Loucy (cell line): Measurements from ENCODE around the gene RNU5B-1.

ENCODE experiments used
- EZH2phosphoT487 ChIP-seq: fragments of 200-600 bp; IDR thresholded peaks from 2 replicates; pipeline ENCODE4 v1.6.1; 2018; ENCODE audit warnings: antibody characterized with exemption, mild to moderate bottlenecking, moderate library complexity, borderline replicate concordance
- TF ChIP-seq, protein P1 (sequence below): fragments of 200-600 bp; sonication (generic); conservative IDR thresholded peaks from 2 replicates; pipeline ENCODE4 v1.5.1; 2014; ENCODE audit warnings: mild to moderate bottlenecking, antibody characterized with exemption, low read length

DNA sequence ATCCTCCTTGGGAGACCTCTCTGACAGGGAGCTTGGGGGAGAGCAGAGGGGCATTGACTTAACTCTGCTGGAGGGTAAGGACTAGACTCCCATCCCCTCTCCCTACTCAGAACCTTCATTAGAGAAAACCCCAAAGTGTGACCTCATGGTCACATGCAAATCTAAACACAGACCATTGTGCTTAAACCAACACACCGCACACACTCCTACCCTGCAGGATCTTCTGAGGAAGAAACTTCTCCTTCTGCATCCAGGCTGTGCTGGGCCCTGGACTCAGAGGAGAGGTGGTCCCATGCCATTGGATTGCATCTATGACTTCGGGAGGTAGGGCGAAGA, 17.0 kb upstream of the RNU5B-1 start:
- TF ChIP-seq, protein P1, sequence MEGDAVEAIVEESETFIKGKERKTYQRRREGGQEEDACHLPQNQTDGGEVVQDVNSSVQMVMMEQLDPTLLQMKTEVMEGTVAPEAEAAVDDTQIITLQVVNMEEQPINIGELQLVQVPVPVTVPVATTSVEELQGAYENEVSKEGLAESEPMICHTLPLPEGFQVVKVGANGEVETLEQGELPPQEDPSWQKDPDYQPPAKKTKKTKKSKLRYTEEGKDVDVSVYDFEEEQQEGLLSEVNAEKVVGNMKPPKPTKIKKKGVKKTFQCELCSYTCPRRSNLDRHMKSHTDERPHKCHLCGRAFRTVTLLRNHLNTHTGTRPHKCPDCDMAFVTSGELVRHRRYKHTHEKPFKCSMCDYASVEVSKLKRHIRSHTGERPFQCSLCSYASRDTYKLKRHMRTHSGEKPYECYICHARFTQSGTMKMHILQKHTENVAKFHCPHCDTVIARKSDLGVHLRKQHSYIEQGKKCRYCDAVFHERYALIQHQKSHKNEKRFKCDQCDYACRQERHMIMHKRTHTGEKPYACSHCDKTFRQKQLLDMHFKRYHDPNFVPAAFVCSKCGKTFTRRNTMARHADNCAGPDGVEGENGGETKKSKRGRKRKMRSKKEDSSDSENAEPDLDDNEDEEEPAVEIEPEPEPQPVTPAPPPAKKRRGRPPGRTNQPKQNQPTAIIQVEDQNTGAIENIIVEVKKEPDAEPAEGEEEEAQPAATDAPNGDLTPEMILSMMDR: no peak
- no peak for TF ChIP-seq EZH2phosphoT487
